Activated CD4-positive, alpha-beta T cell treated with anti-CD3 and anti-CD28 coated beads, Interleukin-2, amount 10 ng/mL, durations not matched to agents 7 days and 5 days (primary cell): ENCODE measurements around the gene ECE2. TPM values are rescaled to one million over a fixed set of nuclear protein-coding genes. Genes with fewer than 3 reads are reported as not detected.
A peak's percentile ranks its signal among the peaks of the same experiment; 100 is the strongest.
"Not testable (repeated sequence)": the region's sequence is repeated elsewhere in the genome, so short reads cannot be mapped to it uniquely, and the experiment has no call there.

Experiments used
- CTCF ChIA-PET: fragments of 350-600 bp; sonication (Branson Sonifier 250); formaldehyde crosslinking; loops from one replicate; lab custom pipeline; 2021; ENCODE audit warnings: antibody characterized with exemption; lab: Charles Lee
- POLR2A ChIA-PET: fragments of 350-600 bp; sonication (Branson Sonifier 250); formaldehyde crosslinking; loops from one replicate; lab custom pipeline; 2021; ENCODE audit warnings: antibody characterized with exemption; lab: Charles Lee
- DNase-seq: peaks from one replicate; pipeline ENCODE4 v3.0.0-alpha.2; 2020
- H3K27ac Mint-ChIP-seq: one replicate; pipeline ENCODE4 v1.8.0; 2021; ENCODE audit warnings: mild to moderate bottlenecking, moderate library complexity, mixed read lengths
- H3K27me3 Mint-ChIP-seq: one replicate; pipeline ENCODE4 v1.8.0; 2021; ENCODE audit warnings: mixed read lengths
- H3K36me3 Mint-ChIP-seq: one replicate; pipeline ENCODE4 v1.8.0; 2021; ENCODE audit warnings: low read depth, mixed read lengths
- H3K4me1 Mint-ChIP-seq: one replicate; pipeline ENCODE4 v1.8.0; 2021; ENCODE audit warnings: mixed read lengths
- H3K4me3 Mint-ChIP-seq: one replicate; pipeline ENCODE4 v1.8.0; 2021; ENCODE audit warnings: mild to moderate bottlenecking, moderate library complexity, mixed read lengths
- H3K9me3 Mint-ChIP-seq: one replicate; pipeline ENCODE4 v1.8.0; 2021; ENCODE audit warnings: mixed read lengths
- total RNA-seq, 2 experiments: library from RNA; stranded (reverse); gene quantifications; one replicate each; pipeline ENCODE4 v1.2.3, GENCODE V29; 2021

Gene ECE2
- total RNA-seq, 2 experiments from 2014 or later: not detected

GRCh38 chr3:184261270-184261853 is 14.5 kb upstream of the ECE2 start, which contains the start of gene CAMK2N2:
TSS of gene CAMK2N2 (minus strand) at chr3:184261553. CDS start at chr3:184261285, 268 bp downstream.
- H3K4me1 Mint-ChIP-seq: peaks cover 20% of the 10 kb centered on the region
- H3K27ac Mint-ChIP-seq: peak within 1 kb of the TSS; percentile 54
- CTCF ChIA-PET: interaction anchor here (1.1 to 1.2 kb wide), 2 partner anchors 10 to 12 kb away, joined by 4 read pairs; partner anchors contain the start of gene EEF1AKMT4
- H3K9me3 Mint-ChIP-seq: no peaks in the 10 kb centered on the region
- peaks cover 44% of the 10 kb centered on the region for H3K27me3 Mint-ChIP-seq
- peak; percentile 51 for DNase-seq
- peak within 1 kb of the TSS; percentile 78 for H3K4me3 Mint-ChIP-seq
- peaks cover 6% of the 10 kb centered on the region for H3K36me3 Mint-ChIP-seq
- POLR2A ChIA-PET: no interaction called here

- H3K36me3 Mint-ChIP-seq: peaks cover 6% of the 10 kb centered on the region
- DNase-seq: peak; percentile 22
- ChIA-PET CTCF (interaction anchor here (1.2 to 1.8 kb wide), 2 partner anchors 11 to 12 kb away, joined by 4 to 5 read pairs; partner anchors contain the start of gene EEF1AKMT4), POLR2A (interaction anchor here (0.7 kb wide), 1 partner anchor 59 kb away, joined by 4 read pairs; no protein-coding TSS in a partner anchor)
- peak overlapping the region; percentile 0 for H3K27ac Mint-ChIP-seq
- H3K4me1 Mint-ChIP-seq: peaks cover 20% of the 10 kb centered on the region
- H3K4me3 Mint-ChIP-seq: peak overlapping the region; percentile 78
- peaks cover 45% of the 10 kb centered on the region for H3K27me3 Mint-ChIP-seq
- H3K9me3 Mint-ChIP-seq: no peaks in the 10 kb centered on the region
These were observed 13.7 kb upstream of the ECE2 start for GRCh38 chr3:184261854-184262763.

DNA sequence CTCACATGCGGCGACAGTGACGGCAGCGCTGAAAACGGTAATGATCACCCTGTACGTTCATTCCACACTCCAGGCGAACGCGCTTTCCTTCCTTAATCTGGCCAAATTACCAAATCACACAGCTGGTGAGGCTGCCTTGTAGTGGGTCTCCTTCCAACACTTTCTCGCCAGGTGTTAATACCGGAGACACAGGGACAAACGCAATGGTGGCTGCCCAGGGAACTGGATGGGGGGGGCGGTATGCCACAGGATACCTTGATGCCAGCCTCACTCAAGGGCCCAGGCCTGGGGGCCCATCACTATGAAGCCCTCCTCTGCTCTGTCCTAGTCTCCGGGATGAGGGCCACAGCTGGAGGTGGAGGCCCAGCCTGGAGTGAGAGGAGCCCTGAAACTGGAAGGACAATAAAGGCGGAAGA is 13.1 kb upstream of the ECE2 start:
- POLR2A ChIA-PET: interaction anchor here (0.7 kb wide), 1 partner anchor 58 kb away, joined by 4 read pairs; no protein-coding TSS in a partner anchor
- Mint-ChIP-seq H3K27ac (no peak overlapping the region), H3K4me1 (peaks cover 20% of the 10 kb centered on the region), H3K27me3 (peaks cover 51% of the 10 kb centered on the region), H3K4me3 (peak overlapping the region; percentile 59), H3K36me3 (peaks cover 6% of the 10 kb centered on the region), H3K9me3 (no peaks in the 10 kb centered on the region)
- no peak for DNase-seq
- CTCF ChIA-PET: interaction anchor here (1.2 to 1.8 kb wide), 2 partner anchors 10 to 13 kb away, joined by 4 to 5 read pairs; partner anchors contain the start of gene EEF1AKMT4

GRCh38 chr3:184267249-184267648 is 8.6 kb upstream of the ECE2 start:
- H3K27ac Mint-ChIP-seq, H3K4me3 Mint-ChIP-seq, POLR2A ChIA-PET, H3K9me3 Mint-ChIP-seq, DNase-seq, H3K4me1 Mint-ChIP-seq, CTCF ChIA-PET, H3K36me3 Mint-ChIP-seq: not testable (repeated sequence)
- H3K27me3 Mint-ChIP-seq: peaks cover 26% of the 10 kb centered on the region

DNA sequence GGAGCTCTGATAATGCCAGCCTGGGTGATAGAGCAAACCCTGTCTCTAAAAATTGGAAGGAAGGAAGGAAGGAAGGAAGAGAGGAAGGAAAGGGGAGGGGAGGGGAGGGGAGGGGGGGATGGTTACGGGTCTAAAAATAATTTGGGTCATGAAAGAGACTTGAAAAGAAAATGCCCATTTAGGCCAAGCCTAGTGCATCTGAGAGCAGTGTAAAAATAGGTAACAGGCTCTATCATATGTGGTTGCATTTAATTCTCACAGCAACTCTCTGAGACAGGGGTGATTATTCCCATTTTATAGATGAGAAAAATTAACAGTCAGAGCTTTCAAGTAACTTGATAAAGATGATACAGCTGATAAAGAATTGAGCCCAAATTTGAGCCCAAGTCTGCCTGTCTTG is 3.6 kb upstream of the ECE2 start:
- Mint-ChIP-seq H3K9me3 (no peaks in the 10 kb centered on the region), H3K4me1 (no peaks in the 10 kb centered on the region), H3K4me3 (no peak overlapping the region), H3K27ac (no peak overlapping the region), H3K27me3 (peaks cover 31% of the 10 kb centered on the region), H3K36me3 (no peaks in the 10 kb centered on the region)
- CTCF ChIA-PET: interaction anchor here (0.6 to 2.3 kb wide), 3 partner anchors 9 to 274 kb away, joined by 4 to 5 read pairs (median 5); no protein-coding TSS in a partner anchor
- POLR2A ChIA-PET: no interaction called here
- no peak for DNase-seq

DNA sequence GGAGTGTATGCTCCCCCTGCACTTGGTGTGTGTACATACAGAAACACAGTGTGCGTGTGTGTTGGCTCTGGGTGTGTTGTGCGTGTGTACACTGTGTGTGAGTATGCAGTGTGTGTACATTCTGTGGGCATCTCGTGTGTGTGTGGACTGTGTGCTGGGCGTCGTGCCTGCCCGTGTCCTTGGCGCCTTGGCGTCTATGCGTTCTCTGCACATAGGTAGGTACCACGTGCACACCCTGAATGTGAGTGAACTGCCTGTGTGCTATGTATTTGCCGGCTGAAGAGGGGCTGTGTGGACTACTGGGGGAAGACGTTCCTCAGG is 481 bp upstream of the ECE2 start:
- DNase-seq: no peak
- no peak overlapping the region for H3K4me3 Mint-ChIP-seq
- no peaks in the 10 kb centered on the region for H3K36me3 Mint-ChIP-seq
- H3K27ac Mint-ChIP-seq: no peak overlapping the region
- no peaks in the 10 kb centered on the region for H3K9me3 Mint-ChIP-seq
- no peaks in the 10 kb centered on the region for H3K4me1 Mint-ChIP-seq
- POLR2A ChIA-PET: no interaction called here
- H3K27me3 Mint-ChIP-seq: peaks cover 31% of the 10 kb centered on the region
- CTCF ChIA-PET: no interaction called here

DNA sequence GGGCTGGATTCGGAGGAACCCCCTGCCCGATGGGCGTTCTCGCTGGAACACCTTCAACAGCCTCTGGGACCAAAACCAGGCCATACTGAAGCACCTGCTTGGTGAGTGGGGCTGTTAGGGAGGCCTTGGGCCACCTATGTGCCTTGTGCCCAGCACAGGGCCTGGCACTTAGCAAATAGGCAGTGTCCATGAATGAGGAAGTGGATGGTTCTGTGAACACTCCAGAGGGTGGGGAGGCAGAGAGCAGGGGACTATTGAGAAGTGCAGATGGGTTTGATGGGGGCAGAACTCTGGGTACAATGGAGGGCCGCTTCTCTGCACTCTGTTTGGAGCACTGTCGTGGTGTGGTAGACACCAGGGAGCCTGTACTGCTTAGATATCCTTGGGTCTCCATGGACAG is 1.5 kb downstream of the ECE2 start:
- no peak overlapping the region for H3K27ac Mint-ChIP-seq
- no peaks in the 10 kb centered on the region for H3K9me3 Mint-ChIP-seq
- H3K27me3 Mint-ChIP-seq: peaks cover 31% of the 10 kb centered on the region
- ChIA-PET POLR2A (no interaction called here), CTCF (no interaction called here)
- no peak for DNase-seq
- H3K4me1 Mint-ChIP-seq: no peaks in the 10 kb centered on the region
- H3K36me3 Mint-ChIP-seq: no peaks in the 10 kb centered on the region
- H3K4me3 Mint-ChIP-seq: no peak overlapping the region

GRCh38 chr3:184282941-184283340 is 7.1 kb downstream of the ECE2 start:
- no peak overlapping the region for H3K4me3 Mint-ChIP-seq
- no peak overlapping the region for H3K27ac Mint-ChIP-seq
- ChIA-PET POLR2A (no interaction called here), CTCF (no interaction called here)
- peaks cover 6% of the 10 kb centered on the region for H3K27me3 Mint-ChIP-seq
- H3K36me3 Mint-ChIP-seq: no peaks in the 10 kb centered on the region
- no peaks in the 10 kb centered on the region for H3K4me1 Mint-ChIP-seq
- no peak for DNase-seq
- no peaks in the 10 kb centered on the region for H3K9me3 Mint-ChIP-seq

DNA sequence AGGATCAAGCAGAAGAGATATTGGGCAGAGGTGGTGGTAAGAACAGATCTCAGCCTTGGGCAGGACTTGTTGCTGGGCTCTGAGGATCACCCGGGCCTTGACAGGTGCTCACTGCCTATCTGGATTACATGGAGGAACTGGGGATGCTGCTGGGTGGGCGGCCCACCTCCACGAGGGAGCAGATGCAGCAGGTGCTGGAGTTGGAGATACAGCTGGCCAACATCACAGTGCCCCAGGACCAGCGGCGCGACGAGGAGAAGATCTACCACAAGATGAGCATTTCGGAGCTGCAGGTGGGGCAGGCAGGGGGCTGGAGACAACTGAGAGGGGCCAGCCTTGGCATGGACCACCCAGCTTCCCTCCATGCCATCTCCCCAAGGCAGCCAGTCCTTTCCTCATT is 7.9 kb downstream of the ECE2 start:
- Mint-ChIP-seq H3K4me1 (no peaks in the 10 kb centered on the region), H3K9me3 (no peaks in the 10 kb centered on the region), H3K27ac (no peak overlapping the region), H3K4me3 (no peak overlapping the region), H3K36me3 (no peaks in the 10 kb centered on the region), H3K27me3 (peaks cover 6% of the 10 kb centered on the region)
- CTCF ChIA-PET: interaction anchor here (0.6 kb wide), 2 partner anchors 16 to 519 kb away, joined by 3 to 8 read pairs; no protein-coding TSS in a partner anchor
- no peak for DNase-seq
- POLR2A ChIA-PET: no interaction called here

- Mint-ChIP-seq H3K4me1 (peaks cover 4% of the 10 kb centered on the region), H3K27ac (no peak overlapping the region), H3K36me3 (no peaks in the 10 kb centered on the region), H3K27me3 (peaks cover 7% of the 10 kb centered on the region), H3K4me3 (no peak overlapping the region), H3K9me3 (no peaks in the 10 kb centered on the region)
- ChIA-PET CTCF (interaction anchor here (0.5 to 1.6 kb wide), 3 partner anchors 57 to 256 kb away, joined by 3 to 5 read pairs (median 4); no protein-coding TSS in a partner anchor), POLR2A (no interaction called here)
- peak; percentile 38 for DNase-seq
These were observed 8.9 kb downstream of the ECE2 start for GRCh38 chr3:184284696-184285095.

DNA sequence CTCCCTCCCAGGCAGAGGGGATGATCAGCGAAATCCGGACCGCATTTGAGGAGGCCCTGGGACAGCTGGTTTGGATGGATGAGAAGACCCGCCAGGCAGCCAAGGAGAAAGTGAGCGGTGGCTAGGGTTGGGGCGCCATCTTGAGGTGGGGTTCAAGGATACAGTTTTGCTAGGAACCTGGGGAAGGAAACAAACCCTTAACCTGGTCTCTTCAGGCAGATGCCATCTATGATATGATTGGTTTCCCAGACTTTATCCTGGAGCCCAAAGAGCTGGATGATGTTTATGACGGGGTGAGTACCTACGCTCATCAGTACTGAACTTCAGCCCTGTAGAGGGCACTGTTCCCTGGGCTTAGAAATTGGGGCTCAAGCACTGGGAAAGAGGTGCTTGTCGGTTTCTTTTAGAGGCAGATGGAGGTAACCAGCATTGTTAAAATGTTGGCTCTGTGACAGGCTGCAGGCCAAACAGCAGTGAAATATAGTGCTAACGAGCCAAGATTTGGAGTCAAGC is 13.7 kb downstream of the ECE2 start:
- Mint-ChIP-seq H3K4me1 (peaks cover 4% of the 10 kb centered on the region), H3K4me3 (no peak overlapping the region), H3K9me3 (no peaks in the 10 kb centered on the region), H3K36me3 (no peaks in the 10 kb centered on the region), H3K27ac (no peak overlapping the region), H3K27me3 (peaks cover 7% of the 10 kb centered on the region)
- DNase-seq: peak; percentile 66
- CTCF ChIA-PET: interaction anchor here (0.6 to 1.1 kb wide), 5 partner anchors 10 to 394 kb away, joined by 3 to 6 read pairs (median 3); no protein-coding TSS in a partner anchor
- POLR2A ChIA-PET: no interaction called here

GRCh38 chr3:184290331-184290730 is 14.5 kb downstream of the ECE2 start:
- peaks cover 4% of the 10 kb centered on the region for H3K4me1 Mint-ChIP-seq
- H3K27me3 Mint-ChIP-seq: peaks cover 7% of the 10 kb centered on the region
- CTCF ChIA-PET: no interaction called here
- no peaks in the 10 kb centered on the region for H3K36me3 Mint-ChIP-seq
- H3K27ac Mint-ChIP-seq: no peak overlapping the region
- no peak for DNase-seq
- POLR2A ChIA-PET: no interaction called here
- no peak overlapping the region for H3K4me3 Mint-ChIP-seq
- H3K9me3 Mint-ChIP-seq: no peaks in the 10 kb centered on the region
